NOMO-1 treated with dmso at 0.1 percent for 144 hours (cell line): Measurements from ENCODE around the gene CCDC159.
A peak's percentile ranks its signal among the peaks of the same experiment; 100 is the strongest.
"Not testable (repeated sequence)": the region's sequence is repeated elsewhere in the genome, so short reads cannot be mapped to it uniquely, and the experiment has no call there.

ENCODE experiments used
- DNase-seq: peaks from one replicate; lab custom pipeline; 2025; ENCODE audit not compliant: unreplicated experiment; lab: John Stamatoyannopoulos, UW

The CCDC159 gene

GRCh38 chr19:11346104-11346940 lies at the start of gene CCDC159, which contains the start of gene TMEM205:
Gene CCDC159 (plus strand): TSS chr19:11346519. CDS start chr19:11346607, 88 bp downstream.
Gene TMEM205 (minus strand): TSS chr19:11346268. CDS start chr19:11345619, 649 bp downstream.
- DNase-seq, result peak; percentile 97

- DNase-seq, result no peak
Observed at GRCh38 chr19:11299946-11300810, 46.1 kb upstream of the CCDC159 start.

- DNase-seq, result no peak
Observed at GRCh38 chr19:11300811-11301120, 45.6 kb upstream of the CCDC159 start.

GRCh38 chr19:11304936-11305335 lies 41.4 kb upstream of the CCDC159 start:
- DNase-seq, result no peak

GRCh38 chr19:11306337-11306736 lies 40.0 kb upstream of the CCDC159 start:
- DNase-seq, result no peak

- DNase-seq, result peak; percentile 33
Observed at GRCh38 chr19:11320278-11320995, 25.9 kb upstream of the CCDC159 start.

- no peak for DNase-seq
Observed at GRCh38 chr19:11321191-11322126, 24.9 kb upstream of the CCDC159 start.

- DNase-seq, result peak; percentile 49
Observed at GRCh38 chr19:11322269-11323024, 23.9 kb upstream of the CCDC159 start.

GRCh38 chr19:11323601-11324078 lies 22.7 kb upstream of the CCDC159 start:
- no peak for DNase-seq

GRCh38 chr19:11324079-11324661 lies 22.1 kb upstream of the CCDC159 start:
- DNase-seq, result peak; percentile 100

- no peak for DNase-seq
Observed at GRCh38 chr19:11324748-11325389, 21.4 kb upstream of the CCDC159 start.

GRCh38 chr19:11325544-11325943 lies 20.8 kb upstream of the CCDC159 start:
- no peak for DNase-seq

GRCh38 chr19:11330127-11330526 lies 16.2 kb upstream of the CCDC159 start:
- DNase-seq, result no peak

- no peak for DNase-seq
Observed at GRCh38 chr19:11331502-11331901, 14.8 kb upstream of the CCDC159 start.

- no peak for DNase-seq
Observed at GRCh38 chr19:11332822-11333221, 13.5 kb upstream of the CCDC159 start.

- not testable (repeated sequence) for DNase-seq
Observed at GRCh38 chr19:11333838-11334237, 12.5 kb upstream of the CCDC159 start.

GRCh38 chr19:11335449-11336146 lies 10.7 kb upstream of the CCDC159 start:
- no peak for DNase-seq

GRCh38 chr19:11337080-11337479 lies 9.2 kb upstream of the CCDC159 start:
- no peak for DNase-seq
